ENCODE results near the gene DAAM2.

- TF ChIP-seq EGR1 (IDR thresholded peaks at IDR 0.05) (no peak), CREB1 (IDR thresholded peaks at IDR 0.05; ENCODE audit: low read depth) (no peak), REST (IDR thresholded peaks at IDR 0.05; ENCODE audit: low read depth) (no peak), EP300 (IDR thresholded peaks at IDR 0.05; ENCODE audit: borderline replicate concordance) (no peak), ZBTB7A (IDR thresholded peaks at IDR 0.05; ENCODE audit: low read depth) (no peak), YY1 (IDR thresholded peaks at IDR 0.05; ENCODE audit: low read depth) (no peak), FOXM1 (IDR thresholded peaks at IDR 0.05; ENCODE audit: borderline replicate concordance, low read depth) (no peak)
Measured at GRCh38 chr6:39886871-39887270, 94.7 kb downstream of the DAAM2 start.
